Suprapubic skin (tissue), 4 donors: ENCODE data around the gene ANKRD44. TPM values are rescaled to one million over a fixed set of nuclear protein-coding genes. Genes with fewer than 3 reads are reported as not detected.

Experiments
- DNase-seq, 2 donors: peaks; one replicate each; pipeline ENCODE4 v3.0.0-alpha.2; 2019; ENCODE audit warnings: low spot score in 2 of 2
- H3K27ac ChIP-seq: fragments of 200-600 bp; sonication (generic); one replicate; pipeline ENCODE4 v1.5.1; 2019
- H3K27me3 ChIP-seq: fragments of 200-600 bp; sonication (generic); one replicate; pipeline ENCODE4 v1.5.1; 2019
- H3K36me3 ChIP-seq: fragments of 200-600 bp; sonication (generic); one replicate; pipeline ENCODE4 v1.5.1; 2019
- H3K4me1 ChIP-seq: fragments of 200-600 bp; sonication (generic); one replicate; pipeline ENCODE4 v1.5.1; 2019
- H3K4me3 ChIP-seq: fragments of 200-600 bp; sonication (generic); one replicate; pipeline ENCODE4 v1.5.1; 2019; ENCODE audit warnings: mild to moderate bottlenecking
- H3K9me3 ChIP-seq: fragments of 200-600 bp; sonication (generic); one replicate; pipeline ENCODE4 v1.5.1; 2019
- EP300 ChIP-seq: sonication (generic); formaldehyde crosslinking; IDR thresholded peaks from one replicate; pipeline ENCODE4 v1.6.1; 2017; ENCODE audit warnings: antibody characterized with exemption
- POLR2A ChIP-seq, 2 donors: fragments of 450-650 bp; IDR thresholded peaks; one replicate each; pipeline ENCODE4 v1.6.1; 2017; ENCODE audit warnings: antibody characterized with exemption in 2 of 2, mild to moderate bottlenecking in 2 of 2, moderate library complexity in 2 of 2
- POLR2AphosphoS5 ChIP-seq, 3 donors: sonication (generic); formaldehyde crosslinking; IDR thresholded peaks; one replicate each; pipeline ENCODE4 v1.6.1; 2017; ENCODE audit warnings: antibody characterized with exemption in 3 of 3
- WGBS: methylation state at CpG from one replicate; pipeline ENCODE4 v1.1.5; 2018; 5-methylcytosine and 5-hydroxymethylcytosine counted together
- total RNA-seq, 4 donors: library from RNA; depleted of rRNA; stranded (reverse); fragments of >200 nt; gene quantifications; one replicate each; pipeline ENCODE4 v1.1.0, GENCODE V29; 2016
- TF ChIP-seq, protein P1 (sequence below), 2 donors: fragments of 200-600 bp in 1 of 2; fragments of 450-650 bp in 1 of 2; sonication (generic) in 1 of 2; IDR thresholded peaks; one replicate each; pipeline ENCODE4 v1.5.1; 2016 to 2019; ENCODE audit warnings: antibody characterized with exemption in 2 of 2, mild to moderate bottlenecking in 1 of 2, moderate library complexity in 1 of 2

ANKRD44 gene
- total RNA-seq, 4 donors from 2014 or later, result 6.3 to 34.4 (median 17.8) TPM

- no peaks in the 10 kb centered on the region for H3K4me1 ChIP-seq
- H3K27ac ChIP-seq, result no peak overlapping the region
- H3K4me3 ChIP-seq, result no peak overlapping the region
- WGBS, result 96% methylated on average over 5 of the region's 5 CpGs
- no peak for TF ChIP-seq EP300
- no peak for TF ChIP-seq POLR2A (IDR thresholded peaks at IDR 0.05)
- TF ChIP-seq, protein P1, sequence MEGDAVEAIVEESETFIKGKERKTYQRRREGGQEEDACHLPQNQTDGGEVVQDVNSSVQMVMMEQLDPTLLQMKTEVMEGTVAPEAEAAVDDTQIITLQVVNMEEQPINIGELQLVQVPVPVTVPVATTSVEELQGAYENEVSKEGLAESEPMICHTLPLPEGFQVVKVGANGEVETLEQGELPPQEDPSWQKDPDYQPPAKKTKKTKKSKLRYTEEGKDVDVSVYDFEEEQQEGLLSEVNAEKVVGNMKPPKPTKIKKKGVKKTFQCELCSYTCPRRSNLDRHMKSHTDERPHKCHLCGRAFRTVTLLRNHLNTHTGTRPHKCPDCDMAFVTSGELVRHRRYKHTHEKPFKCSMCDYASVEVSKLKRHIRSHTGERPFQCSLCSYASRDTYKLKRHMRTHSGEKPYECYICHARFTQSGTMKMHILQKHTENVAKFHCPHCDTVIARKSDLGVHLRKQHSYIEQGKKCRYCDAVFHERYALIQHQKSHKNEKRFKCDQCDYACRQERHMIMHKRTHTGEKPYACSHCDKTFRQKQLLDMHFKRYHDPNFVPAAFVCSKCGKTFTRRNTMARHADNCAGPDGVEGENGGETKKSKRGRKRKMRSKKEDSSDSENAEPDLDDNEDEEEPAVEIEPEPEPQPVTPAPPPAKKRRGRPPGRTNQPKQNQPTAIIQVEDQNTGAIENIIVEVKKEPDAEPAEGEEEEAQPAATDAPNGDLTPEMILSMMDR (IDR thresholded peaks at IDR 0.05), result no peak
- no peak for TF ChIP-seq POLR2AphosphoS5 (IDR thresholded peaks at IDR 0.05)
- H3K27me3 ChIP-seq, result no peaks in the 10 kb centered on the region
- no peaks in the 10 kb centered on the region for H3K9me3 ChIP-seq
- no peaks in the 10 kb centered on the region for H3K36me3 ChIP-seq
- no peak for DNase-seq
Measured at GRCh38 chr2:197085665-197086064, 224.9 kb downstream of the ANKRD44 start.

GRCh38 chr2:197081294-197081693, 229.3 kb downstream of the ANKRD44 start:
- Histone ChIP-seq H3K4me3 (no peak overlapping the region), H3K4me1 (peaks cover 7% of the 10 kb centered on the region), H3K9me3 (no peaks in the 10 kb centered on the region), H3K27ac (no peak overlapping the region), H3K27me3 (no peaks in the 10 kb centered on the region), H3K36me3 (no peaks in the 10 kb centered on the region)
- DNase-seq, result no peak
- TF ChIP-seq, protein P1 (IDR thresholded peaks at IDR 0.05), result no peak
- TF ChIP-seq EP300, result no peak
- no peak for TF ChIP-seq POLR2AphosphoS5 (IDR thresholded peaks at IDR 0.05)
- no peak for TF ChIP-seq POLR2A (IDR thresholded peaks at IDR 0.05)
- whole genome bisulfite sequencing, result 76% methylated on average over 4 of the region's 4 CpGs

- no peaks in the 10 kb centered on the region for H3K27me3 ChIP-seq
- TF ChIP-seq POLR2A (IDR thresholded peaks at IDR 0.05) (no peak), POLR2AphosphoS5 (IDR thresholded peaks at IDR 0.05) (no peak), EP300 (no peak)
- TF ChIP-seq, protein P1 (IDR thresholded peaks at IDR 0.05), result no peak
- 82% methylated on average over 6 of the region's 7 CpGs for WGBS
- H3K4me3 ChIP-seq, result no peak overlapping the region
- H3K36me3 ChIP-seq, result no peaks in the 10 kb centered on the region
- peaks cover 7% of the 10 kb centered on the region for H3K4me1 ChIP-seq
- H3K9me3 ChIP-seq, result no peaks in the 10 kb centered on the region
- DNase-seq, result no peak
- H3K27ac ChIP-seq, result no peak overlapping the region
Measured at GRCh38 chr2:197080578-197081216, 229.9 kb downstream of the ANKRD44 start.

- H3K36me3 ChIP-seq, result no peaks in the 10 kb centered on the region
- TF ChIP-seq POLR2A (IDR thresholded peaks at IDR 0.05) (no peak), EP300 (no peak), POLR2AphosphoS5 (IDR thresholded peaks at IDR 0.05) (no peak)
- TF ChIP-seq, protein P1 (IDR thresholded peaks at IDR 0.05), result no peak
- no peaks in the 10 kb centered on the region for H3K9me3 ChIP-seq
- no peak overlapping the region for H3K4me3 ChIP-seq
- DNase-seq, result no peak
- 48% methylated on average over 6 of the region's 6 CpGs for WGBS
- H3K27ac ChIP-seq, result no peak overlapping the region
- H3K4me1 ChIP-seq, result peaks cover 7% of the 10 kb centered on the region
- no peaks in the 10 kb centered on the region for H3K27me3 ChIP-seq
Measured at GRCh38 chr2:197079832-197080555, 230.6 kb downstream of the ANKRD44 start.

DNA sequence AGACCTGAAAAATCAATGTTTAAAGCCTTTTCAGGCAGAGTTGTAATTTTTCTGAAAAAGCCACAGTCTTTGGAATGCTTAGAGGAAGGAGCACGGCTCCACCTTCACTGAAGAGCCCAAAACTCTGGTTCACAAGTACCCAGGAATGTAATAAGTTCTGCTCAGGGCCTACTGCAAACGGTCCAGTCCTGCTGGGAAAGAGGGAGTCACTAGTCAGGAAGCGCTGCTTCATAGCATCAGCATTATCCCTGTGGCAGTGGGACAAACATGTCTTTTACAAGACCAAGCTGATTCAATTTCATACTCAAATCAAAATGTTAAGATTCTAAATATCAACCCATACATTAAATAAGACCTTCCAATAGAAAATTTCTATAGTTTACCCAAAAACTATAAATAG, 231.2 kb downstream of the ANKRD44 start:
- no peaks in the 10 kb centered on the region for H3K9me3 ChIP-seq
- TF ChIP-seq POLR2A (IDR thresholded peaks at IDR 0.05) (no peak), POLR2AphosphoS5 (IDR thresholded peaks at IDR 0.05) (no peak), EP300 (no peak)
- TF ChIP-seq, protein P1 (IDR thresholded peaks at IDR 0.05), result no peak
- WGBS, result 59% methylated on average over 3 of the region's 3 CpGs
- no peak overlapping the region for H3K27ac ChIP-seq
- no peak overlapping the region for H3K4me3 ChIP-seq
- no peak for DNase-seq
- no peaks in the 10 kb centered on the region for H3K36me3 ChIP-seq
- H3K4me1 ChIP-seq, result peaks cover 7% of the 10 kb centered on the region
- H3K27me3 ChIP-seq, result no peaks in the 10 kb centered on the region
